ENCODE results near the gene NUBP1. TPM values are rescaled to one million over a fixed set of nuclear protein-coding genes. Genes with fewer than 3 reads are reported as not detected.

The NUBP1 gene
- total RNA-seq, 1 donor from 2014 or later = 20.9 TPM

DNA sequence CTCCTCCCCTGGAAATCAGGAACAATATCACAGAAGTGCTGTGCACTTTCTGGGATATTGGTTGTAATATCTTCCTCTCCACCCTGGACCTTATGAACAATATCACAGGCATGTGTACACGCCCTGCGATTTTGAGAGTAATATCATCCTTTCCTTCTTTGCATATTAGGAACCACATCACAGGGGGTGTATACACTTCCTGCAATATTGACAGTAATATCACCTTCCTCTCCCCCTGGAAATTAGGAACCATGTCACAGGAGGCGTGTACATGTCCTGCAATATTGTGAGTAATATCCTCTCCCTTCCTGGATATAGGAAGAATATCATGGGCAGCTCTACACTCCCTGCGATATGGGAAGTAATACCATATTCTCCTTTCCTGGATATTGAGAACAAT lies 34.7 kb upstream of the NUBP1 start:
- TF ChIP-seq POLR2A (IDR thresholded peaks at IDR 0.05) = no peak
- no peak for TF ChIP-seq POLR2AphosphoS5 (IDR thresholded peaks at IDR 0.05; ENCODE audit: insufficient read depth in 1 of 2, low read depth in 1 of 2)
- TF ChIP-seq, protein P1, sequence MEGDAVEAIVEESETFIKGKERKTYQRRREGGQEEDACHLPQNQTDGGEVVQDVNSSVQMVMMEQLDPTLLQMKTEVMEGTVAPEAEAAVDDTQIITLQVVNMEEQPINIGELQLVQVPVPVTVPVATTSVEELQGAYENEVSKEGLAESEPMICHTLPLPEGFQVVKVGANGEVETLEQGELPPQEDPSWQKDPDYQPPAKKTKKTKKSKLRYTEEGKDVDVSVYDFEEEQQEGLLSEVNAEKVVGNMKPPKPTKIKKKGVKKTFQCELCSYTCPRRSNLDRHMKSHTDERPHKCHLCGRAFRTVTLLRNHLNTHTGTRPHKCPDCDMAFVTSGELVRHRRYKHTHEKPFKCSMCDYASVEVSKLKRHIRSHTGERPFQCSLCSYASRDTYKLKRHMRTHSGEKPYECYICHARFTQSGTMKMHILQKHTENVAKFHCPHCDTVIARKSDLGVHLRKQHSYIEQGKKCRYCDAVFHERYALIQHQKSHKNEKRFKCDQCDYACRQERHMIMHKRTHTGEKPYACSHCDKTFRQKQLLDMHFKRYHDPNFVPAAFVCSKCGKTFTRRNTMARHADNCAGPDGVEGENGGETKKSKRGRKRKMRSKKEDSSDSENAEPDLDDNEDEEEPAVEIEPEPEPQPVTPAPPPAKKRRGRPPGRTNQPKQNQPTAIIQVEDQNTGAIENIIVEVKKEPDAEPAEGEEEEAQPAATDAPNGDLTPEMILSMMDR (IDR thresholded peaks at IDR 0.05) = no peak
- no peak for DNase-seq (ENCODE audit: extremely low spot score in 2 of 2)
- intact Hi-C loops (cut with DNase I) = no loop called here
- H3K4me3 ChIP-seq = no peak overlapping the region
- H3K36me3 ChIP-seq = no peaks in the 10 kb centered on the region
- H3K4me1 ChIP-seq = no peaks in the 10 kb centered on the region
- H3K9me3 ChIP-seq = no peaks in the 10 kb centered on the region
- H3K27ac ChIP-seq = no peak overlapping the region
- no peaks in the 10 kb centered on the region for H3K27me3 ChIP-seq

DNA sequence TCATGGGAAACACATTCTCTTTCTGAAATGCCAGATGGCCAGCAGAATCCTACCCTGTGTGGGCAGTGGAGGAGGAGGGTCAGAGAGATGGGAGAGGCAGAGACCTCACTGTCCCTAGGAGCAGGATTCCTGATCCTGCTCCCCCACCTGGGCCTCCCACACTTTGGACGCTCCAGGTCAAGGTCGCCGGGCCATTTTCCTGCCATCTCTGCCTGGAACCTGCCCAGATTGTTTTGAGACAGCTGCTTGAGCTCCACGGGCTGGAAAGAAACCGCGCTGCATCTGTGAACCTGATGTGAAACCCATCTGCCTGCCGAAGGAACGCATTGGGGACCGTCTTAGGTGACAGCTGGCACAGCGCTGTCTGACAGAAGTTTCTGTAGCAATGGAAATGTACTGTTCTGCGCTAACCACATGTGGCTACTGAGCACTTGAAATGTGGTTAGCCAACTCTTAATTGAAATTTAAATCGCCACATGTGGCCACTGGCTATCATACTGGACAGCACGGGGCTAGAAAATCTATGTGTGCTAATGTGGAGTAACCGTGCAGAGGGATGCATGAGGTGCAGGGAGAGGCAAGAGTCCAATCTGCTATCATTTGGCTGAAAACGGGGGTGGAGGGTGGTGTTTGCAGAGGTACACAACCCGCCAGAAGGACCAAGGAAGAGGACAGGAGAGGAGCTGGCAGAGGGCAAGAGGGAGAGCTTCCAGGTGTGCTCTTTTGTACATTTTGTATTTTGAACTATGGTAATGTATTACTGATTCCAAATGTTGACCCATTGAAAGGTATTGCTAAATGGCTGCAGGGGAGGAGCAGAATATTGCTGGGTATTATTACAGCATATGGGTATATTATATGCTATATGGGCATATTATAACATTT lies 15.4 kb upstream of the NUBP1 start:
- Histone ChIP-seq H3K4me3 (no peak overlapping the region), H3K4me1 (peaks cover 5% of the 10 kb centered on the region), H3K27me3 (no peaks in the 10 kb centered on the region), H3K9me3 (no peaks in the 10 kb centered on the region), H3K36me3 (no peaks in the 10 kb centered on the region), H3K27ac (no peak overlapping the region)
- TF ChIP-seq POLR2A (IDR thresholded peaks at IDR 0.05) (no peak), POLR2AphosphoS5 (IDR thresholded peaks at IDR 0.05; ENCODE audit: insufficient read depth in 1 of 2, low read depth in 1 of 2) (no peak)
- TF ChIP-seq, protein P1 (IDR thresholded peaks at IDR 0.05) = no peak
- intact Hi-C loops (cut with DNase I) = no loop called here
- no peak for DNase-seq (ENCODE audit: extremely low spot score in 2 of 2)

DNA sequence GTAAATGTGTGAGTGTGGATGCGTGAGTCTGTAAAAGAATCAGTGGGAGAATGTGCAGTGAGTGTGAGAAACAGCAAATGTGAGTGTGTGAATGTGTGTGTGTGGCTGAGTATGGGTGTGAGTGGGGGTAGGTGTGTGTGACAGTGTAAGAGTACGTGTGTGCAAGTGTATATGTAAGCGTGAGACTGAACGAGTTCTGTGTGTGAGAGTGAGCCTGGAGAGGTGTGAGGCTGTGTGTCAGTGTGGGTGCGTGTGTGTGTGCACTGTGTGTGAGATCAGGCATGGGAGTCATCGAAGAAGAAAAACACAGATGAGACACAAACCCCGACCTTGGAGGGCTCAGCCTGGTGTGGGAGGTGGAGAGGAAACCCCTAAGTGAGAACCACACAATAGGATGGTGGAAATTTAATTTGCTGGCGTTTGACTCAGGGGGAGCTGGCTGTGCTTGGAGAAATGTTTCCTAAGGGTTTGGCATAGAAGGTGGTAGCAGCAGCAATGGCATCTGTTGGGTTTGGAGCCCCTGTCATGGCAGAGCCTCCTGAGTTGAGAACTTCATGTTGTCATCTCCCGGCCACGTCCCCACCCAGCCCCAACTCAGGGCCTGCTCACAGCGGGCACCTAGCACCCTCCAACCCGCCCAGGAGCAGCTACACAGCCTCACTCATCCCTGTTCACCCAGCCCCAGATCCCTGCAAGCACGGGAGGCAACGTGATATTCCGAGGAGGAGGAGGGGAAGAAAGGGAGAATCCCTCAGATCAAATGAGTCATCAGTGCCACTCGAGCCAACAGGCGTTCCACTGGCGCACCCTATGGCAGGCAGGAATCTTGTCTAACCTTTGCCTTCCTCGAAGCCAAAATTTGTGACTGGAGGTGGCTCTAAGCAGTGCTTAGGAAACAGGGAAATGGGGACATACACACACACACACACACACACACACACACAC lies 14.3 kb upstream of the NUBP1 start:
- no peaks in the 10 kb centered on the region for H3K36me3 ChIP-seq
- no peaks in the 10 kb centered on the region for H3K9me3 ChIP-seq
- TF ChIP-seq POLR2A (IDR thresholded peaks at IDR 0.05) (no peak), POLR2AphosphoS5 (IDR thresholded peaks at IDR 0.05; ENCODE audit: insufficient read depth in 1 of 2, low read depth in 1 of 2) (no peak)
- TF ChIP-seq, protein P1 (IDR thresholded peaks at IDR 0.05) = no peak
- no peaks in the 10 kb centered on the region for H3K27me3 ChIP-seq
- intact Hi-C loops (cut with DNase I) = no loop called here
- no peak overlapping the region for H3K4me3 ChIP-seq
- H3K4me1 ChIP-seq = peaks cover 5% of the 10 kb centered on the region
- DNase-seq (ENCODE audit: extremely low spot score in 2 of 2) = no peak
- no peak overlapping the region for H3K27ac ChIP-seq

DNA sequence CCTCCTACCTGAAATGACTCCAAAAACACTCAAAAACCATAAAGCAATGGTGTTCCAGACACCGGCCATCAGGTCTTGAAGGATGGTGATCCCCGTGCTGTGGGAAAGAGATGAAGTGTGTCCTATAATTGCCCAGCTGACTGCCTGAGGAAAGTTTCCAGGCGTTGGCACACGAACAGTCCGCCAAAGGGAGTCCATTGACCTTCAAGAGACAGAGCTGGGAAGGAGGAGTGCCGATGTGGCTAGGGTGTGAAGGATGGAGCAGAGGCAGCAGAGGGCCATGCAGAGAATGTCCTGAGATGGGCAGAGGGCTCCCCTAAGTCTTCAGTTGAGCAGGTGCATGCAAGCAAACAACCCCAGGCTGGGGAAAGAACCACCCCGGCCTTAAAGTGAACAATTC lies 11.9 kb upstream of the NUBP1 start:
- H3K4me1 ChIP-seq = peaks cover 5% of the 10 kb centered on the region
- no peaks in the 10 kb centered on the region for H3K9me3 ChIP-seq
- peak in 1 of 2 donors; percentile 28 for DNase-seq (ENCODE audit: extremely low spot score in 2 of 2)
- no peak overlapping the region for H3K4me3 ChIP-seq
- TF ChIP-seq POLR2AphosphoS5 (IDR thresholded peaks at IDR 0.05; ENCODE audit: insufficient read depth in 1 of 2, low read depth in 1 of 2) = no peak
- TF ChIP-seq, protein P1 (IDR thresholded peaks at IDR 0.05) = no peak
- no peak for TF ChIP-seq POLR2A (IDR thresholded peaks at IDR 0.05)
- no peaks in the 10 kb centered on the region for H3K36me3 ChIP-seq
- no peaks in the 10 kb centered on the region for H3K27me3 ChIP-seq
- intact Hi-C loops (cut with DNase I) = no loop called here
- H3K27ac ChIP-seq = no peak overlapping the region
